Activated CD4-positive, alpha-beta T cell treated with anti-CD3 and anti-CD28 coated beads, Interleukin-2, amount 10 ng/mL, durations not matched to agents 24 days and 14 days (primary cell): Measurements from ENCODE around the gene PITHD1. TPM values are rescaled to one million over a fixed set of nuclear protein-coding genes. Genes with fewer than 3 reads are reported as not detected.
"Not testable (repeated sequence)": the region's sequence is repeated elsewhere in the genome, so short reads cannot be mapped to it uniquely, and the experiment has no call there.

Experiments used
- DNase-seq: peaks from one replicate; pipeline ENCODE4 v3.0.0; 2022
- H3K27ac Mint-ChIP-seq: one replicate; pipeline ENCODE4 v1.8.0; 2022; ENCODE audit warnings: mild to moderate bottlenecking, mixed read lengths
- H3K27me3 Mint-ChIP-seq: one replicate; pipeline ENCODE4 v1.8.0; 2022; ENCODE audit warnings: mixed read lengths
- H3K36me3 Mint-ChIP-seq: one replicate; pipeline ENCODE4 v1.8.0; 2022; ENCODE audit warnings: low read depth, mild to moderate bottlenecking, mixed read lengths
- H3K4me1 Mint-ChIP-seq: one replicate; pipeline ENCODE4 v1.8.0; 2021; ENCODE audit warnings: mixed read lengths
- H3K4me3 Mint-ChIP-seq: one replicate; pipeline ENCODE4 v1.8.0; 2022; ENCODE audit warnings: mild to moderate bottlenecking, moderate library complexity, mixed read lengths
- H3K9me3 Mint-ChIP-seq: one replicate; pipeline ENCODE4 v1.8.0; 2021; ENCODE audit warnings: mixed read lengths
- intact Hi-C: fragments of 100-400 bp; cut with micrococcal nuclease; formaldehyde crosslinking; loops from one replicate; pipeline ENCODE4 v1.15.1; 2023
- total RNA-seq: library from RNA; stranded (reverse); gene quantifications from 2 replicates; pipeline ENCODE4 v1.2.3, GENCODE V29; 2022

PITHD1 gene
- total RNA-seq, 1 donor from 2014 or later: 83.0 TPM

GRCh38 chr1:23798662-23799142 is 20.5 kb downstream of the PITHD1 start:
- peak; percentile 71 for DNase-seq
- intact Hi-C loops: no loop called here
- no peaks in the 10 kb centered on the region for H3K27me3 Mint-ChIP-seq

DNA sequence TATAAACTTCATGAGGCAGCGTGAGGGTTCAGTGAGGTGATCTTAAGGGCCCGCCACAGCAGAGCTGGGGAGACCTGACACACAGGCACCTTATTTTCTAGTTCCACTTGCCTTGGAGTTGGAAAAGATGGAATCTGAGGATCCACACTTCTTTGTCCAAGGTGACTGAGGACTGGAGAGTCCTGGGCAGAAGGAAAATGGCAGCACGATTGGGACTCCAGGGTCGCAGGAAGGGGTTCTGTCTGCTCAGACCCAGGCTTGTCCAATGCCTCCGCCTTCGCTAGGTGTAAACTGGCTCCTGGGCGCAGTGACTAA is 21.0 kb downstream of the PITHD1 start:
- Mint-ChIP-seq H3K4me3 (peak overlapping the region; percentile 92), H3K27me3 (no peaks in the 10 kb centered on the region), H3K9me3 (no peaks in the 10 kb centered on the region), H3K4me1 (peaks cover 16% of the 10 kb centered on the region), H3K36me3 (peaks cover 33% of the 10 kb centered on the region), H3K27ac (peak overlapping the region; percentile 75)
- DNase-seq: no peak
- intact Hi-C loops: no loop called here

More at GRCh38 chr1:23798662-23799142, 20.5 kb downstream of the PITHD1 start:
- Mint-ChIP-seq H3K4me1 (peaks cover 16% of the 10 kb centered on the region), H3K9me3 (no peaks in the 10 kb centered on the region), H3K27ac (no peak overlapping the region), H3K36me3 (peaks cover 30% of the 10 kb centered on the region), H3K4me3 (peak overlapping the region; percentile 92)

DNA sequence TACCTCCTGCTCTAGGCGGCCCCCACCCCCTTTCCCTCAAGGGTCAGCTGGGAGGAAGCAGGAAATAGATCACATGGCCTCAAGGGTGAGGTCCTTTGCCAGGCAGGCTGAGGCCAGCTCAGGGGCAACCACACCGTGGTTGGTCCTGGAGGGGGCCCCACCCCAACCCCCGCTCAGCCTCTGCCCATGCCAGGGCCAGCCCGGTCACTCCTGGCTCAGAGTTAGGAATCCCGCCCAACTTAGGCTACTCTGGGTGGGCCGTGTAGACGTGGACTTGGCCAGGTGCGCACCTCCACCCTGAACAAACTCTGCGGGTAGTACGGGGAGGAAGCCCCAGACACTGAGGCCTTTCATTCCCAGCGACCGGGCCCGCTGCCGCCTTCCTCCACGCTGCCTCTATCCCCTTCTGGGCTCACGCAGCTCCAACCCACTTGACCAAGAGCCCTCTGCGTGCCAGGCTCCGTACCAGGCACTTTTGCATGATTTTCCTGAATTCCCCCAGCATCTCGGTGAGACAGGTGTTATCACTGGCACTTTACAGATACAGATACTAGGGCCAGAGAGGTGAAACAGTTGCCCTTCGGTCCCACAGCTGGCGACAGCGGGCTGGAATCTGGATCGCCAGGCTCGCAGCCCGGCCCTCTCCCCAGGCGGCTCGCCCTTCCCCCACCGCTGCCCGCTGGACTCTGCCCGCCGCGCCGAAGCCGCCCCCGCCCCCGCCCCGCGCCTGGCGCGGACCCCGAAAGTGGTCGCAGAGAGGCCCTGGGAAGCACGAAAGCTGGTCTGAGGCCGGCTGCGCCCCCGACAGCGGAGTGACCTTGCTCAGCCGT is 21.6 kb downstream of the PITHD1 start:
- Mint-ChIP-seq H3K4me3 (peak overlapping the region; percentile 92), H3K36me3 (peaks cover 33% of the 10 kb centered on the region), H3K9me3 (no peaks in the 10 kb centered on the region), H3K27me3 (no peaks in the 10 kb centered on the region), H3K27ac (peak overlapping the region; percentile 75), H3K4me1 (peaks cover 16% of the 10 kb centered on the region)
- peak; percentile 77 for DNase-seq
- intact Hi-C loops: loop anchor here (1.0 kb wide), 2 partner anchors 8 to 21 kb away; partner anchors contain the start of genes LYPLA2 and PITHD1

- Mint-ChIP-seq H3K9me3 (no peaks in the 10 kb centered on the region), H3K27ac (peak within 1 kb of the TSS; percentile 75), H3K36me3 (peaks cover 34% of the 10 kb centered on the region), H3K4me3 (peak within 1 kb of the TSS; percentile 92), H3K4me1 (peaks cover 19% of the 10 kb centered on the region), H3K27me3 (no peaks in the 10 kb centered on the region)
- intact Hi-C loops: loop anchor here (1.0 kb wide), 2 partner anchors 9 to 22 kb away; partner anchors contain the start of genes LYPLA2 and PITHD1
- DNase-seq: peak; percentile 98
Measured at GRCh38 chr1:23800400-23801337, 22.5 kb downstream of the PITHD1 start, which contains the start of gene GALE. Gene GALE, minus strand, starts transcription at chr1:23800754. Its CDS starts 1,747 bp downstream, at chr1:23799007.

- H3K36me3 Mint-ChIP-seq: peaks cover 34% of the 10 kb centered on the region
Measured at GRCh38 chr1:23801338-23801748, 23.1 kb downstream of the PITHD1 start.

DNA sequence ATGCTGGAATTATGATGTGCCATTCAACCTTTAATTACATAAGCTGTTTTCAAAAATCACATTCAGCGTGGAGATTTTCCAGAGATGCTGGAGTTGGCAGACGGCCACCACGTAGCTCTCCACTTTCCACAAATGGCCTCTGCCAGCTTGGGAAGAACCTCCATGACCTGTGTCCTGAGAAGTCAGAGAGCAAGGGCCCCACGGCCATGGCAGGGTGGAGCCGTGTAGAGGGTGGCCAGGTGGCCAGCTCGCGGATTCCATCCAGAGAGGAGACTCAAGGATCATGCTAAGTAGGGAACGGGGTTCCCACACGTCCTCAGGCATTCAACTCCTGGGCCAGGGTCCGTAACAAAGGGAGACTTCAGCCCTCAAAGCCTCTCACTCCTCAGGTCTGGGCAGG is 23.7 kb downstream of the PITHD1 start:
- Mint-ChIP-seq H3K4me1 (peaks cover 19% of the 10 kb centered on the region), H3K36me3 (peaks cover 30% of the 10 kb centered on the region), H3K9me3 (no peaks in the 10 kb centered on the region), H3K27me3 (no peaks in the 10 kb centered on the region), H3K27ac (peak overlapping the region; percentile 29), H3K4me3 (peak overlapping the region; percentile 54)
- no peak for DNase-seq
- intact Hi-C loops: no loop called here

More at GRCh38 chr1:23801338-23801748, 23.1 kb downstream of the PITHD1 start:
- intact Hi-C loops: no loop called here
- Mint-ChIP-seq H3K27me3 (no peaks in the 10 kb centered on the region), H3K9me3 (no peaks in the 10 kb centered on the region), H3K27ac (peak overlapping the region; percentile 70), H3K4me3 (peak overlapping the region; percentile 92), H3K4me1 (peaks cover 19% of the 10 kb centered on the region)
- DNase-seq: no peak

GRCh38 chr1:23802809-23803342 is 24.7 kb downstream of the PITHD1 start:
- H3K27ac Mint-ChIP-seq, intact Hi-C loops, H3K9me3 Mint-ChIP-seq, H3K4me3 Mint-ChIP-seq, H3K27me3 Mint-ChIP-seq, DNase-seq: not testable (repeated sequence)
- H3K36me3 Mint-ChIP-seq: peaks cover 24% of the 10 kb centered on the region
- H3K4me1 Mint-ChIP-seq: peaks cover 21% of the 10 kb centered on the region

GRCh38 chr1:23803674-23804073 is 25.5 kb downstream of the PITHD1 start:
- no peak overlapping the region for H3K4me3 Mint-ChIP-seq
- DNase-seq: no peak
- no peak overlapping the region for H3K27ac Mint-ChIP-seq
- peaks cover 18% of the 10 kb centered on the region for H3K4me1 Mint-ChIP-seq
- H3K36me3 Mint-ChIP-seq: peaks cover 20% of the 10 kb centered on the region
- no peaks in the 10 kb centered on the region for H3K9me3 Mint-ChIP-seq
- intact Hi-C loops: no loop called here
- H3K27me3 Mint-ChIP-seq: no peaks in the 10 kb centered on the region

DNA sequence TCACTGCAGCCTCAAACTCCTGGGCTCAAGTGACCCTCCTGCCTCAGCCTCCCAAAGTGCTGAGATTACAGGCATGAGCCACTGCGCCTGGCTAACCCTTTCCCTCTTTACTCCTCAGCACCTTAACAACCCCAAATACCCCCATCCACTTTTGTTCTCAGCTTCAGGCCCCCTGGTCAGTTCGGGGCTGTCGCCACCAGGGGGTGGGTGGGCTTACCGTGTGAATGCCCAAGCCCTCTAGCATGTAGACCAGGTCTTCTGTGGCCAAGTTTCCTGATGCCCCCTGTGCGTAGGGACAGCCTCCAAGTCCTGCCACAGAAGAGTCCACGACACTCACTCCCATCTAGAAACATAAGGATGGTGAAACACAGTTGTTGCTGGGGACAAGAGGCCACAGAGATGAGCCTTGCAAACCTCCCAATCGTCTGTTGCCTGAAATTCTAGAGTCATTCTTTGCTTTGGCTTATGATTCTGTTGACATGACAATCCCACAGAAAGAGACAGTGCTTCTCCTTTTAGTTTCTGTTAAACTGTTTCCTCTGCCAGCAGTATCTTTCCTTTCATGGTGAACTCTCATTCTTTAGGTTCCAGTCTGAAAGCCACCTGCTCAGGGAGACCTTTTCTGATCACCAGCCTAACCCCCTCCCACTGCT is 26.1 kb downstream of the PITHD1 start:
- Mint-ChIP-seq H3K4me3 (no peak overlapping the region), H3K27me3 (no peaks in the 10 kb centered on the region), H3K9me3 (no peaks in the 10 kb centered on the region), H3K4me1 (peaks cover 14% of the 10 kb centered on the region), H3K36me3 (peaks cover 18% of the 10 kb centered on the region), H3K27ac (peak overlapping the region; percentile 36)
- intact Hi-C loops: no loop called here
- DNase-seq: no peak

DNA sequence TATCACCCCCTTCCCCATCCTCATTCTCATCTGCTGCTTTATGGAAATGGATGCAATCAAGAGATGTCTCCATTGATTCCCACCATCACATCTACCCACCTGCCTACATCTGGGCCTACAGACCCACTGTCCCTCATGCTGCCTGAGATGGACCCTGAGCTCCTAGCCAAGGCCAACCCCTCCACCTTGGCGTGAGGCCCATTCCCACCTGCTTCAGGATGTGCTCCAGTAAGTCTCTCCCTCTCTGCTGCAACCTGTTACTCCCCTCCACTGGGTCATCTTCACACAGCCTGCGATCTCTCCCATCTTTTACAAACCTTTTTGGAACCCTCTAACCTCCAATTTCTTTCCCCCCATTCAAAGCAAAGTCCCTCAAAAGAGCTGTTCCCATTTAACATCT is 26.8 kb downstream of the PITHD1 start:
- no peaks in the 10 kb centered on the region for H3K27me3 Mint-ChIP-seq
- H3K4me1 Mint-ChIP-seq: peaks cover 14% of the 10 kb centered on the region
- intact Hi-C loops: no loop called here
- H3K27ac Mint-ChIP-seq: no peak overlapping the region
- H3K4me3 Mint-ChIP-seq: no peak overlapping the region
- H3K36me3 Mint-ChIP-seq: peaks cover 18% of the 10 kb centered on the region
- H3K9me3 Mint-ChIP-seq: no peaks in the 10 kb centered on the region
- DNase-seq: no peak

- Mint-ChIP-seq H3K9me3 (no peaks in the 10 kb centered on the region), H3K4me3 (no peak overlapping the region), H3K27ac (no peak overlapping the region), H3K36me3 (peaks cover 20% of the 10 kb centered on the region), H3K4me1 (peaks cover 15% of the 10 kb centered on the region), H3K27me3 (no peaks in the 10 kb centered on the region)
- no peak for DNase-seq
- intact Hi-C loops: no loop called here
Measured at GRCh38 chr1:23806280-23806679, 28.1 kb downstream of the PITHD1 start.

- H3K36me3 Mint-ChIP-seq: peaks cover 23% of the 10 kb centered on the region
- peaks cover 13% of the 10 kb centered on the region for H3K4me1 Mint-ChIP-seq
- intact Hi-C loops: no loop called here
- H3K4me3 Mint-ChIP-seq: no peak overlapping the region
- H3K27ac Mint-ChIP-seq: no peak overlapping the region
- DNase-seq: no peak
- H3K27me3 Mint-ChIP-seq: no peaks in the 10 kb centered on the region
- H3K9me3 Mint-ChIP-seq: no peaks in the 10 kb centered on the region
Measured at GRCh38 chr1:23807453-23807852, 29.2 kb downstream of the PITHD1 start.

- Mint-ChIP-seq H3K4me1 (peaks cover 13% of the 10 kb centered on the region), H3K4me3 (no peak overlapping the region), H3K36me3 (peaks cover 16% of the 10 kb centered on the region), H3K9me3 (no peaks in the 10 kb centered on the region), H3K27ac (no peak overlapping the region), H3K27me3 (no peaks in the 10 kb centered on the region)
- intact Hi-C loops: loop anchor here (1.0 to 2.0 kb wide), 2 partner anchors 59 to 107 kb away; partner anchors contain the start of gene FUCA1
- DNase-seq: peak; percentile 94
Measured at GRCh38 chr1:23809751-23810171, 31.5 kb downstream of the PITHD1 start.
